HG03139 (cell line): ENCODE data around the gene CDHR5.

Source experiments
- ATAC-seq: cut with Tn5 transposase; IDR thresholded peaks from one replicate; pipeline ENCODE4 v1.9.1; 2021; ENCODE audit not compliant: unreplicated experiment

CDHR5 gene

GRCh38 chr11:611001-611996 is 13.5 kb downstream of the CDHR5 start:
- ATAC-seq = no peak

- ATAC-seq = no peak
Observed at GRCh38 chr11:610146-610801, 14.5 kb downstream of the CDHR5 start.

GRCh38 chr11:609341-609811 is 15.4 kb downstream of the CDHR5 start:
- ATAC-seq = no peak

GRCh38 chr11:608791-609251 is 15.9 kb downstream of the CDHR5 start:
- no peak for ATAC-seq

- ATAC-seq = no peak
Observed at GRCh38 chr11:607971-608659, 16.6 kb downstream of the CDHR5 start.

- ATAC-seq = no peak
Observed at GRCh38 chr11:607020-607780, 17.6 kb downstream of the CDHR5 start.

GRCh38 chr11:606245-606644 is 18.5 kb downstream of the CDHR5 start:
- no peak for ATAC-seq

- no peak for ATAC-seq
Observed at GRCh38 chr11:605286-606129, 19.2 kb downstream of the CDHR5 start.

GRCh38 chr11:603154-603553 is 21.6 kb downstream of the CDHR5 start:
- no peak for ATAC-seq

GRCh38 chr11:601573-602245 is 23.0 kb downstream of the CDHR5 start:
- no peak for ATAC-seq

GRCh38 chr11:598005-598680 is 26.6 kb downstream of the CDHR5 start:
- no peak for ATAC-seq

GRCh38 chr11:597166-597725 is 27.5 kb downstream of the CDHR5 start:
- no peak for ATAC-seq

GRCh38 chr11:596374-596773 is 28.4 kb downstream of the CDHR5 start:
- no peak for ATAC-seq

- no peak for ATAC-seq
Observed at GRCh38 chr11:595400-595799, 29.4 kb downstream of the CDHR5 start.

GRCh38 chr11:593347-593746 is 31.4 kb downstream of the CDHR5 start:
- no peak for ATAC-seq

- ATAC-seq = no peak
Observed at GRCh38 chr11:592918-593317, 31.8 kb downstream of the CDHR5 start.

GRCh38 chr11:592501-592900 is 32.3 kb downstream of the CDHR5 start:
- no peak for ATAC-seq

- ATAC-seq = no peak
Observed at GRCh38 chr11:590997-591396, 33.8 kb downstream of the CDHR5 start.
